DMS 273 (cell line): ENCODE results near the gene DIABLO.
"Not testable (repeated sequence)": the region's sequence is repeated elsewhere in the genome, so short reads cannot be mapped to it uniquely, and the experiment has no call there.

Experiments
- DNase-seq: peaks from one replicate; lab custom pipeline; 2025; ENCODE audit not compliant: unreplicated experiment; lab: John Stamatoyannopoulos, UW

DIABLO gene

DNA sequence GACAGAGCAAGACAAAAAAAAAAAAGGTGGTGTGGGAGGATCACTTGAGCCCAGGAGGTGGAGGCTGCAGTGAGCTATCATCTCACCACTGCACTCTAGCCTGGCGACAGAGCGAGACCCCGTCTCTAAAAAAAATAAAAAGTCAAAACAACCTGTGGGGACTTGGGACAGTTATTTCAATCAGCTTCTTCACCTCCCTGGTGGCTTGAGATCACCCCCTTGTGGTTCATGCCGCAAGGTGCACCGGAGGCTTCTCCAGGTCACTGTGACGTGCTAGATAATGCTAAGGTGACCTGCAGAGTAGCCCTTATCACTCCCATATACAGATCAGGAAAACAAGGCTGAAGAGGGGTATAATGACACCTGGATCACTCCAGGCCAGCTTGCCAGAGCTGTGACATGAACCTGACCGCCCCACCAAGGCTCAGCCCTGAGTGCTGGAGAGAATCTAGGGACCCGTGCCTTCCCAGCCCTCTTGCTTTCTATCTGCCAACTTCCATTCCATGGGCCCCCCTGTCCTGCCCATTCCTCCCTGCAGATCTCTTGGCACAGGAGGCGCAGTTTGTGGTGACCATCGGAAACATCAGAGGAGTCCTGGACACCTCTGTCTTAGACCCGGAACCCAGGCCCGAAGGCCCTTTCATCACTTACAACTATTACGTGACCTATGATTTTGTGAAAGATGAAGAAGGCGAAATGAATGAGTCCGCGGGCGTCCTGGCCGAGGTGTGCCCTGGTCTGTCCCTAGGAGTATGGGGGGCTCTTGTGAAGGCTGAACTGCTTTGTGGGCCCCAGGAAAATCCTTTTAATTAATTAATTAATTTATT, 34.8 kb downstream of the DIABLO start:
- peak; percentile 73 for DNase-seq

DNA sequence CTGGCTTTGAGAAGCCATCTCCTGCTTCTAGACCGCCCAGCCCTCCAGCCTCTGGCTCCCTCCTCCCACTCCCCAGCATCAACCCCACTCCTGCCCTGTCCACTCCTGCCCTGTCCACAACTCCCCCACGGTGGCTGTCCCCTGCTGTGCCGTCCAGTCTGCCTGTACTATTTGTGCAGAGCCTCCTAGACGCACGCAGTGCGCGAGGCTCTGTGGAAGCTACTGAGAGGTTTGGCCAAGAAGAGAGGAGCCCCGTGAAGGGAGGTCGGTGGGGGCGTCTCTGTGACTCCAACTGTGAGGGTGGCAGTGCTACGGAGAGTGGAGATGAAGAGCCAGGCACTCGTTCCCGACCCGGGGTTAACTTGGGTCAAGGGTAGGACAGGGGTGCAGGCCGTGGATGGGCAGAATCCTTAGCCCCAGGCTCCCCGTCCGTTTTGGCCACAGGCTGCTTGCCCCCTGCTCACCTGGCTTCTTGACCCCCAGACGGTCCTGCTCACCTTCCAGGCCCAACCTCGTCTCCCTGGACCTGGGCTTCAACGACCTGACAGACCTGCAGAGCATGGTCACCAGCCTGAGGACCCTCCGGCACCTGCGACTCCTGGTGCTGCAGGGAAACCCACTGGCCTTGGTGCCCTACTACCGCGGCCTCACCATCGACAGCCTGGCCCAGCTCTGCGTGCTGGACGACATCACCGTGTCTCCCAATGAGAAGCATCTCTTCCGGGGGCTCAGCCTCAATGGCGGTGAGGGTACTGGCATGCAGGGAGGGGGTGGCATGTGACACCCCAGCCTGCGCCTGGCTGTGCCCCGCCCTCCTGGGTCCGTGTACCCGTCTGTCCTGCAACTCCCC, 36.0 kb downstream of the DIABLO start:
- DNase-seq = no peak

GRCh38 chr12:122187466-122187865, 38.4 kb downstream of the DIABLO start:
- DNase-seq = no peak

DNA sequence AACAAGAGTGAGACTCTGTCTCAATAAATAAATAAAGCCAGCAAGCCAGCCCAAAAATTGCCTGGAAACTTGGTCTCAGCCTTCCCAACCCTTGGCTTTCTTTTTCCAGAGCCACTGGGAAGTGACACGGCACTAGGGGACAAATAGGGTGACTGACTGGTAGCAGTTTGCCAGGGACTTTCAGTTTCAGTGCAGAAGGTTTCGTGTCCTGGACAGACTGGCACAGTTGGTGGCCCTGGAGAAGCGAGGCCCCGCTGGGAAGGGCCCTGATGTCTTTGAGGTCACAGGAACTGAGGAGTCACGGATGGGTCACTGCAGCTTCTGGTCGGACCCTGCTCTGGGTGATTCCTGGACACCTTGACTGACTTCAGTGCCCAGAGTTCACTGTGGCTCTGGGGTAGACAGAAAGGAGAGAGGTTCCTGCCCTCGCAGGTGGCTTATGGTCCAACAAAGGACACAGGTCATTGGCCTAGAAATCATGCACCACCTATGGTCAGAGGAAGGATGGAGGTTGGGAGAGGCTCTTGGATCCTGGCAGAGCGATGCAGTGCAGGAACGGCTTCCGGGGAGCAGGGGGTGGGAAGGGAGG, 40.3 kb downstream of the DIABLO start:
- DNase-seq = no peak

DNA sequence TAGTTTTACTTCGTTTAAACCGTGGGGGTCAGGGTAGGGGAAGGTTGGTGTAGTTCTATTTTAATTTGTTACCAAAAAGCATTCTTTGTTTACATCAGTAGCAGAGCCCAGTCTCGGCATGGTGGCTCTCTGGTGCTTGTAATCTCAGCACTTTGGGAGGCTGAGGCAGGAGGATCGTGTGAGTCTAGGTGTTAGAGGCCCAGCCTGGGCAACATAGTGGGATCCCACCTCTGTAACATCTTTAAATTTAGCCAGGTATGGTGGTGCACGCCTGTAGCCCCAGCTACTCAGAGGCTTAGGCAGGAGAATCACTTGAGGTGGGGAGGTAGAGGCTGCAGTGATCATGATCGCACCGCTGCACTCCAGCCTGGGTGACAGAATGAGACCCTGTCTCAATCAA, 40.8 kb downstream of the DIABLO start:
- no peak for DNase-seq

- no peak for DNase-seq
Measured at GRCh38 chr12:122184517-122184916, 41.3 kb downstream of the DIABLO start.

GRCh38 chr12:122183588-122183940, 42.3 kb downstream of the DIABLO start:
- no peak for DNase-seq

GRCh38 chr12:122182887-122183587, 42.8 kb downstream of the DIABLO start, which contains the start of gene LRRC43:
Gene LRRC43 (plus strand): TSS chr12:122183123. CDS start chr12:122183145, 22 bp downstream.
- DNase-seq = peak; percentile 80

DNA sequence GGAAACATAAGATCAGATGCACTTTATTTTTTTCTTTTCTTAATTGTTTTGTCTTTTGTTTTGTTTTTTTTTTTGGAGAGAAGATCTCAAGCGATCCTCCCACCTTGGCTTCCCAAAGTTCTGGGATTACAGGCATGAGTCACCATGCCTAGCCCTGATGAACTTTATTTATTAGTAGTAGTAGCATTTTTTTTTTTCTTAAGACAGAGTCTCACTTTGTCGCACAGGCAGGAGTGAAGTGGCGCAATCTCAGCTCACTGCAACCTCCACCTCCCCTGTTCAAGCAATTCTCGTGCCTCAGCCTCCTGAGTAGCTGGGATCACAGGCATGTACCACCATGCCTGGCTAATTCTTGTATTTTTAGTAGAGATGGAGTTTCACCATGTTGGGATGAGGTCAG, 49.4 kb downstream of the DIABLO start:
- DNase-seq = not testable (repeated sequence)

GRCh38 chr12:122174155-122174845, 51.6 kb downstream of the DIABLO start, which contains the start of gene IL31:
Gene IL31 (minus strand): TSS chr12:122174221. CDS start chr12:122174172, 49 bp downstream.
- no peak for DNase-seq

- no peak for DNase-seq
Measured at GRCh38 chr12:122172262-122172939, 53.5 kb downstream of the DIABLO start.

DNA sequence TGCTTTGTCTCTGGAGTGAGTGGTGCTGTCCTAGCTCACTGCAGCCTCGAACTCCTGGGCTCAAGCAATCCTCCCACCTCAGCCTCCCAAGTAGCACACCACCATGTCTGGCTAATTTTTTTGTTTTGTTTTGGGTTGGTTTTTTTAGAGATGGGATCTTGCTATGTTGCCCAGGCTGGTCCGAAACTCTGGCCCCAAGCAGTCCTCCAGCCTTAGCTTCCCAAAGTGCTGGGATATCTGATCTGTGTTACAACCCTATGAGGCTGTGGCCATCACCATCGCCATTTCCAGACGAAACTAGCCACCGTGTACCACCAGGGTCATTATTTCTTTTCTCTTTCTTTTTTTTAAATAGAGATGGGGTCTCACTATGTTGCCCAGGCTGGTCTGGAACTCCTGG, 54.5 kb downstream of the DIABLO start:
- DNase-seq = no peak

DNA sequence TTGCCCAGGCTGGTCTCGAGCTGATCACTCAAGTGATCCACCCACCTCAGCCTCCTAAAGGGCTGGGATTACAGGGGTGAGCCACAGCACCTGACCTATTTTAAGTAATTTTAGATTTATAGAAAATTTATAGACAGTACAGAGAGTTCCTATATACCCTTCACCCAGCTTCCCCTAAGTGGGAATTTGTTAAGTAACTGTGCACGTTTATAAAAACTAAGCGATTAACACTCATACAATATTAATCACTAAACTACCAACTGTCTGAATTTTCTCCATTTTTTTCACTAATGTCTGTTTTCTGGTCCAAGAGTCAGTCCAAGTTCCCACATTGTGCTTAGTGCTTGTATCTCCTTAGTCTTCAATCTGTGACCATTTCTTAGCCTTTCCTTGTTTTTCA, 57.4 kb downstream of the DIABLO start:
- no peak for DNase-seq

DNA sequence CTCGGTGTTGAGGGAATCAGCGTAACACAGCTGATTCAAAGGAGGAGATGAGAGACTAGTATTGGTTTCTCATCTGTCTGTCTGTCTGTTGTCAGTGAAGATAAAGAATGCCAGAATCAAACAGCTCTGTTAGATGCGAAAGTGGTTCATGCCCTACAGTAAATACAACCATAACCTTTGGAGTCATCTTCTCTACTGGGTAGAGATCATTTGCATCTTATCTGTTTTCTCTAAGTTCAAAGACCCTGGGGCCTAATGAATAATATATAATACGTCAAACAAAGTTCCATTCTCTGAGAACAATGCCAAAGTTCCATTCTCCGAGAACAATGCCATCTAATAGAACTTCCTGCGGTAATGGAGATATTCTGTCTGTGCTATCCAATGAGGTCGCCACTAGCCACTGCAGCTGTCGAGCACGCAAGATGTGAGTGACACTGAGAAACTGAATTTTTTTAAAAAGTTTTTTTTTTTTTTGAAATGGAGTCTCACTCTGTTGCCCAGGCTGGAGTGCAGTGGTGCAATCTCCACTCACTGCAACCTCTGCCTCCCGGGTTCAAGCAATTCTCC, 58.4 kb downstream of the DIABLO start:
- no peak for DNase-seq

GRCh38 chr12:122166422-122167349, 59.2 kb downstream of the DIABLO start:
- no peak for DNase-seq

GRCh38 chr12:122162976-122163375, 62.9 kb downstream of the DIABLO start:
- no peak for DNase-seq

- DNase-seq = no peak
Measured at GRCh38 chr12:122161682-122162081, 64.2 kb downstream of the DIABLO start.

DNA sequence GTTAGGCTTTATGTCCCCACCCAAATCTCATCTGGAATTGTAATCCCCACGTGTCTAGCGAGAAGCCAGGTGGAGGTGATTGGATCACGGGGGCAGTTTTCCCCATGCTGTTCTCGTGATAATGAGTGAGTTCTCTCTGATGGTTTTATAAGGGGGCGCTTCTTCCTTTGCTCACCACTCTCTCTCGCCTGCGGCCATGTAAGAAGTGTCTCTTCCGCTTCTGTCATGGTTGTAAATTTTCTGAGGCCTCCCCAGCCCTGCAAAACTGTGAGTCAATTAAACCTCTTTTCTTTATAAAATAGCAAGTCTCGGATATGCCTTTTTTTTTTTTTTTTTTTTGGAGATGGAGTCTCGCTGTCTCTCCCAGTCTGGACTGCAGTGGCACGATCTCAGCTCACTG, 65.1 kb downstream of the DIABLO start:
- no peak for DNase-seq
